ENCODE results near the gene USP24. TPM values are rescaled to one million over a fixed set of nuclear protein-coding genes. Genes with fewer than 3 reads are reported as not detected.

USP24 gene
- polyA plus RNA-seq, 1 donor from 2014 or later, result 29.5 TPM

- H3K9me2 ChIP-seq (ENCODE audit: insufficient read depth, low read length), result no peaks in the 10 kb centered on the region
- TF ChIP-seq TAF1 (IDR thresholded peaks at IDR 0.05; ENCODE audit: low read depth) (no peak), EP300 (conservative IDR thresholded peaks at IDR 0.05; ENCODE audit: poor library complexity, severe bottlenecking) (no peak), MXI1 (conservative IDR thresholded peaks at IDR 0.05; ENCODE audit: poor library complexity, severe bottlenecking) (no peak)
These were observed 159.1 kb downstream of the USP24 start for GRCh38 chr1:55055951-55056631.

GRCh38 chr1:55055084-55055882, 159.9 kb downstream of the USP24 start:
- Histone ChIP-seq H3K27me3 (ENCODE audit: insufficient read depth, low read depth, low read length) (no peaks in the 10 kb centered on the region), H4K20me1 (ENCODE audit: insufficient read depth) (no peaks in the 10 kb centered on the region), H3K36me3 (ENCODE audit: insufficient read depth, low read length) (no peaks in the 10 kb centered on the region), H3K27ac (ENCODE audit: low read length) (no peak overlapping the region), H2AFZ (ENCODE audit: low read depth, low read length) (no peak overlapping the region), H3K79me2 (replicated peaks; ENCODE audit: insufficient read depth, low read length) (no peaks in the 10 kb centered on the region), H3K9ac (ENCODE audit: low read length) (no peak overlapping the region), H3K4me2 (ENCODE audit: low read length) (no peak overlapping the region), H3K4me3 (ENCODE audit: low read length) (no peak overlapping the region), H3K9me2 (ENCODE audit: insufficient read depth, low read length) (no peaks in the 10 kb centered on the region), H3F3A (ENCODE audit: insufficient read depth, low read length, poor library complexity, severe bottlenecking) (no peaks in the 10 kb centered on the region), H3K9me3 (ENCODE audit: low read length) (no peaks in the 10 kb centered on the region)
- TF ChIP-seq SMC3 (conservative IDR thresholded peaks at IDR 0.05; ENCODE audit: poor library complexity) (no peak), REST (IDR thresholded peaks at IDR 0.05; ENCODE audit: borderline replicate concordance) (no peak), POLR2AphosphoS5 (IDR thresholded peaks at IDR 0.05) (no peak), MXI1 (conservative IDR thresholded peaks at IDR 0.05; ENCODE audit: poor library complexity, severe bottlenecking) (no peak), TAF1 (IDR thresholded peaks at IDR 0.05; ENCODE audit: low read depth) (no peak), EP300 (conservative IDR thresholded peaks at IDR 0.05; ENCODE audit: poor library complexity, severe bottlenecking) (no peak), EZH2 (IDR thresholded peaks at IDR 0.05; ENCODE audit: borderline replicate concordance, insufficient read depth, low read length, poor library complexity, severe bottlenecking) (no peak), RAD21 (conservative IDR thresholded peaks at IDR 0.05) (no peak)
- TF ChIP-seq, protein P1, sequence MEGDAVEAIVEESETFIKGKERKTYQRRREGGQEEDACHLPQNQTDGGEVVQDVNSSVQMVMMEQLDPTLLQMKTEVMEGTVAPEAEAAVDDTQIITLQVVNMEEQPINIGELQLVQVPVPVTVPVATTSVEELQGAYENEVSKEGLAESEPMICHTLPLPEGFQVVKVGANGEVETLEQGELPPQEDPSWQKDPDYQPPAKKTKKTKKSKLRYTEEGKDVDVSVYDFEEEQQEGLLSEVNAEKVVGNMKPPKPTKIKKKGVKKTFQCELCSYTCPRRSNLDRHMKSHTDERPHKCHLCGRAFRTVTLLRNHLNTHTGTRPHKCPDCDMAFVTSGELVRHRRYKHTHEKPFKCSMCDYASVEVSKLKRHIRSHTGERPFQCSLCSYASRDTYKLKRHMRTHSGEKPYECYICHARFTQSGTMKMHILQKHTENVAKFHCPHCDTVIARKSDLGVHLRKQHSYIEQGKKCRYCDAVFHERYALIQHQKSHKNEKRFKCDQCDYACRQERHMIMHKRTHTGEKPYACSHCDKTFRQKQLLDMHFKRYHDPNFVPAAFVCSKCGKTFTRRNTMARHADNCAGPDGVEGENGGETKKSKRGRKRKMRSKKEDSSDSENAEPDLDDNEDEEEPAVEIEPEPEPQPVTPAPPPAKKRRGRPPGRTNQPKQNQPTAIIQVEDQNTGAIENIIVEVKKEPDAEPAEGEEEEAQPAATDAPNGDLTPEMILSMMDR (IDR thresholded peaks at IDR 0.05; ENCODE audit: poor library complexity, severe bottlenecking), result no peak

More at GRCh38 chr1:55055951-55056631, 159.1 kb downstream of the USP24 start:
- no peaks in the 10 kb centered on the region for H3F3A ChIP-seq (ENCODE audit: insufficient read depth, low read length, poor library complexity, severe bottlenecking)
- no peaks in the 10 kb centered on the region for H4K20me1 ChIP-seq (ENCODE audit: insufficient read depth)
- H2AFZ ChIP-seq (ENCODE audit: low read depth, low read length), result no peak overlapping the region
- no peak overlapping the region for H3K4me3 ChIP-seq (ENCODE audit: low read length)
- H3K27ac ChIP-seq (ENCODE audit: low read length), result no peak overlapping the region
- H3K79me2 ChIP-seq (replicated peaks; ENCODE audit: insufficient read depth, low read length), result no peaks in the 10 kb centered on the region
- no peaks in the 10 kb centered on the region for H3K9me3 ChIP-seq (ENCODE audit: low read length)
- H3K27me3 ChIP-seq (ENCODE audit: insufficient read depth, low read depth, low read length), result no peaks in the 10 kb centered on the region
- H3K4me2 ChIP-seq (ENCODE audit: low read length), result no peak overlapping the region
- H3K36me3 ChIP-seq (ENCODE audit: insufficient read depth, low read length), result no peaks in the 10 kb centered on the region
- no peak overlapping the region for H3K9ac ChIP-seq (ENCODE audit: low read length)

All from neural cell (in vitro differentiated cells).